ENCODE results near the gene PDIA3. TPM values are rescaled to one million over a fixed set of nuclear protein-coding genes. Genes with fewer than 3 reads are reported as not detected.

PDIA3 gene
- total RNA-seq, 1 experiment from 2014 or later = 421 TPM

DNA sequence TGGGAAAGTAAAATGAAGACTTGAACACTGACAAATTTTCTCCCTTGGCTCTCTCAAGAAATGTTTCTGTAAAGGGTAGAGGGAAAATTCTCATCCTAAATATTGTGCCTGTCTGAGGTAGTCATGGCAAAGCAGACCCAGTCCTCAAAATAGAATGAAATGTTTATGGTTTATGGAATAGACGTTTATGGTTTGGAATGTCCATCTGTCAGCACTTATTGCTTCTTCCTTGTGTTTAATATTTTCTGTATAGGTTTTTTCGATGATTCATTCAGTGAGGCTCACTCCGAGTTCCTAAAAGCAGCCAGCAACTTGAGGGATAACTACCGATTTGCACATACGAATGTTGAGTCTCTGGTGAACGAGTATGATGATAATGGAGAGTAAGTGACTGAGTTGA lies 16.6 kb downstream of the PDIA3 start:
- no peak for TF ChIP-seq CTCF (conservative IDR thresholded peaks at IDR 0.05; ENCODE audit: low read depth, low read length)
- no peak for TF ChIP-seq EZH2 (IDR thresholded peaks at IDR 0.05; ENCODE audit: borderline replicate concordance, low read depth, low read length, poor library complexity, severe bottlenecking)
- no peaks in the 10 kb centered on the region for H3K9me3 ChIP-seq (ENCODE audit: low read depth, low read length, poor library complexity, severe bottlenecking)
- peaks cover 90% of the 10 kb centered on the region for H3K36me3 ChIP-seq (ENCODE audit: insufficient read depth, low read length, poor library complexity, severe bottlenecking)
- intact Hi-C loops (cut with micrococcal nuclease; ENCODE audit: unreplicated experiment) = no loop called here
- BruUV-seq (replicated peaks) = no TSS peak
- CTCF ChIA-PET = no interaction called here
- H3K4me3 ChIP-seq (ENCODE audit: low read depth, low read length, poor library complexity, severe bottlenecking) = no peak overlapping the region
- POLR2A ChIA-PET (ENCODE audit: low non-redundant PET) = no interaction called here
- H3K27ac ChIP-seq (ENCODE audit: low read depth, low read length, poor library complexity, severe bottlenecking) = no peak overlapping the region
- no peaks in the 10 kb centered on the region for H3K27me3 ChIP-seq (replicated peaks; ENCODE audit: insufficient read depth, low read depth, low read length, poor library complexity)
- no peaks in the 10 kb centered on the region for H3K4me1 ChIP-seq (ENCODE audit: insufficient read depth, low read length, poor library complexity, severe bottlenecking)
- DNase-seq (ENCODE audit: low spot score) = no peak

DNA sequence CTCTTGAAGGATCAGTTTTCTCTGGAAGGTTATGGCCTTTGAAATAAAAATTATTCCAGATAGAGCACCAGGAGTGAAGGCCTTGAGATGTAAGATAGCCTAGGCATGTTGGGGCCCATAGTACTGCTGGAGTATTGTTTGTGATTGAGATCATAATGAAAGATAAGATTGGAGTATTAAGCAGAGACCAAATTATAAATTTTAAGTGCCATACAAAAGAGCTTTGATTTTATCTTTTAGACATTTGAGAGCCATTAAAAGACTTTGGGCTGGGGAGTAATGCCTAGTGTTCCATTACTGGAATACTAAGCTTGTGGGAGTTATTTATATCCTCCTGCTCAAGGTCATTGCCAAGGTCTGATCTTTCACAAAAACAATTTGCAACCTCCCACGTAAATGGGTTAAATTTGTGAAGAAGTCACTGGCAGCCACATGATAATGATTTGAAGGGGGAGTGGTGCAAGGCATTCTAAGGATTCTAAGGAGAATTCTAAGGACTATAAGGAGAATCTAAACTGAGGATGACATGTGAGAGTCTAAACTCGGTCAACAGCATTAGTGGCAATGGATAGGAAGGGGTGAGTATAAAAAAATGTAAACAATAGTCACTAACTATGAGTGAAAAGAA lies 17.7 kb downstream of the PDIA3 start:
- TF ChIP-seq CTCF (conservative IDR thresholded peaks at IDR 0.05; ENCODE audit: low read depth, low read length) (no peak), EZH2 (IDR thresholded peaks at IDR 0.05; ENCODE audit: borderline replicate concordance, low read depth, low read length, poor library complexity, severe bottlenecking) (no peak)
- Histone ChIP-seq H3K36me3 (ENCODE audit: insufficient read depth, low read length, poor library complexity, severe bottlenecking) (peaks cover 95% of the 10 kb centered on the region), H3K4me3 (ENCODE audit: low read depth, low read length, poor library complexity, severe bottlenecking) (no peak overlapping the region), H3K27ac (ENCODE audit: low read depth, low read length, poor library complexity, severe bottlenecking) (no peak overlapping the region), H3K4me1 (ENCODE audit: insufficient read depth, low read length, poor library complexity, severe bottlenecking) (no peaks in the 10 kb centered on the region), H3K9me3 (ENCODE audit: low read depth, low read length, poor library complexity, severe bottlenecking) (no peaks in the 10 kb centered on the region), H3K27me3 (replicated peaks; ENCODE audit: insufficient read depth, low read depth, low read length, poor library complexity) (no peaks in the 10 kb centered on the region)
- BruUV-seq (replicated peaks) = no TSS peak
- CTCF ChIA-PET = no interaction called here
- DNase-seq (ENCODE audit: low spot score) = no peak
- intact Hi-C loops (cut with micrococcal nuclease; ENCODE audit: unreplicated experiment) = no loop called here
- POLR2A ChIA-PET (ENCODE audit: low non-redundant PET) = no interaction called here

- H3K4me1 ChIP-seq (ENCODE audit: insufficient read depth, low read length, poor library complexity, severe bottlenecking) = no peaks in the 10 kb centered on the region
- POLR2A ChIA-PET (ENCODE audit: low non-redundant PET) = no interaction called here
- CTCF ChIA-PET = no interaction called here
- no TSS peak for BruUV-seq (replicated peaks)
- no peak overlapping the region for H3K4me3 ChIP-seq (ENCODE audit: low read depth, low read length, poor library complexity, severe bottlenecking)
- H3K36me3 ChIP-seq (ENCODE audit: insufficient read depth, low read length, poor library complexity, severe bottlenecking) = peaks cover 86% of the 10 kb centered on the region
- no peaks in the 10 kb centered on the region for H3K27me3 ChIP-seq (replicated peaks; ENCODE audit: insufficient read depth, low read depth, low read length, poor library complexity)
- intact Hi-C loops (cut with micrococcal nuclease; ENCODE audit: unreplicated experiment) = no loop called here
- H3K9me3 ChIP-seq (ENCODE audit: low read depth, low read length, poor library complexity, severe bottlenecking) = no peaks in the 10 kb centered on the region
- peak; percentile 88 for TF ChIP-seq CTCF (conservative IDR thresholded peaks at IDR 0.05; ENCODE audit: low read depth, low read length)
- TF ChIP-seq EZH2 (IDR thresholded peaks at IDR 0.05; ENCODE audit: borderline replicate concordance, low read depth, low read length, poor library complexity, severe bottlenecking) = no peak
- no peak overlapping the region for H3K27ac ChIP-seq (ENCODE audit: low read depth, low read length, poor library complexity, severe bottlenecking)
- peak; percentile 76 for DNase-seq (ENCODE audit: low spot score)
These were observed 23.5 kb downstream of the PDIA3 start for GRCh38 chr15:43769584-43770228.
